GM23338 (cell line): ENCODE measurements around the gene ANTKMT. TPM values are rescaled to one million over a fixed set of nuclear protein-coding genes. Genes with fewer than 3 reads are reported as not detected.

ENCODE experiments used
- ATAC-seq: fragments of 200-7000 bp; cut with Tn5 transposase; 3 replicates; pipeline ENCODE4 v1.9.1; 2020
- DNase-seq: peaks from one replicate; pipeline ENCODE4 v3.0.0-alpha.2; 2015; ENCODE audit warnings: low spot score
- H2AFZ ChIP-seq: fragments of 200-600 bp; sonication (generic); 2 replicates; pipeline ENCODE4 v1.8.0; 2016; ENCODE audit warnings: antibody characterized with exemption, mild to moderate bottlenecking, moderate library complexity
- H3F3A ChIP-seq: fragments of 200-600 bp; sonication (generic); replicated peaks from 2 replicates; pipeline ENCODE4 v1.8.0; 2017; ENCODE audit warnings: antibody characterized with exemption, mixed run types, low read depth
- H3K27ac ChIP-seq: fragments of 200-600 bp; sonication (generic); 2 replicates; pipeline ENCODE4 v1.6.1; 2016; ENCODE audit warnings: low read depth
- H3K27me3 ChIP-seq: fragments of 200-600 bp; sonication (generic); 2 replicates; pipeline ENCODE4 v1.8.0; 2016; ENCODE audit warnings: mild to moderate bottlenecking, mixed run types, moderate library complexity; ENCODE audit not compliant: insufficient read depth
- H3K36me3 ChIP-seq: fragments of 200-600 bp; sonication (generic); 2 replicates; pipeline ENCODE4 v1.8.0; 2016; ENCODE audit warnings: mild to moderate bottlenecking; ENCODE audit not compliant: insufficient read depth
- H3K4me1 ChIP-seq: fragments of 200-600 bp; sonication (generic); 2 replicates; pipeline ENCODE4 v1.8.0; 2016; ENCODE audit warnings: mild to moderate bottlenecking, moderate library complexity; ENCODE audit not compliant: insufficient read depth
- H3K4me2 ChIP-seq: fragments of 200-600 bp; sonication (generic); 2 replicates; pipeline ENCODE4 v1.7.1; 2017; ENCODE audit warnings: mixed run types
- H3K4me3 ChIP-seq: fragments of 200-600 bp; sonication (generic); 2 replicates; pipeline ENCODE4 v1.6.1; 2016; ENCODE audit warnings: mixed run types
- H3K79me2 ChIP-seq: fragments of 200-600 bp; sonication (generic); replicated peaks from 2 replicates; pipeline ENCODE4 v1.8.0; 2017; ENCODE audit warnings: mild to moderate bottlenecking; ENCODE audit not compliant: insufficient read depth
- H3K9me2 ChIP-seq: fragments of 200-600 bp; sonication (generic); 2 replicates; pipeline ENCODE4 v1.8.0; 2017; ENCODE audit not compliant: insufficient read depth
- H4K20me1 ChIP-seq: fragments of 200-600 bp; sonication (generic); replicated peaks from 2 replicates; pipeline ENCODE4 v1.8.0; 2017; ENCODE audit warnings: mild to moderate bottlenecking; ENCODE audit not compliant: insufficient read depth
- H3K27ac Mint-ChIP-seq: 2 replicates; pipeline ENCODE4 v1.8.0; 2020; ENCODE audit warnings: inconsistent platforms, mild to moderate bottlenecking, moderate library complexity, mixed read lengths
- H3K27me3 Mint-ChIP-seq: 3 replicates; pipeline ENCODE4 v1.8.0; 2022; ENCODE audit warnings: low read depth, mild to moderate bottlenecking, moderate library complexity, mixed read lengths, inconsistent platforms; ENCODE audit not compliant: insufficient read depth, poor library complexity
- H3K36me3 Mint-ChIP-seq: 3 replicates; pipeline ENCODE4 v1.8.0; 2021; ENCODE audit warnings: low read depth, mild to moderate bottlenecking, inconsistent platforms, moderate library complexity, mixed read lengths
- H3K4me1 Mint-ChIP-seq: 3 replicates; pipeline ENCODE4 v1.8.0; 2020; ENCODE audit warnings: mild to moderate bottlenecking, inconsistent platforms, mixed read lengths
- H3K4me3 Mint-ChIP-seq: 3 replicates; pipeline ENCODE4 v1.8.0; 2021; ENCODE audit warnings: moderate library complexity, mild to moderate bottlenecking, inconsistent platforms, mixed read lengths
- H3K9me3 Mint-ChIP-seq: 3 replicates; pipeline ENCODE4 v1.8.0; 2020; ENCODE audit warnings: moderate library complexity, mild to moderate bottlenecking, inconsistent platforms, mixed read lengths
- CREB1 ChIP-seq: fragments of 250-450 bp; sonication (Bioruptor Pico); IDR thresholded peaks from 2 replicates; pipeline ENCODE4 v1.5.0; 2020; ENCODE audit warnings: low read depth, mild to moderate bottlenecking, moderate library complexity
- CTCF ChIP-seq, 2 experiments: fragments of 200-600 bp in 1 of 2; sonication (generic) in 1 of 2; conservative IDR thresholded peaks; 2 replicates each; pipeline versions ENCODE4 v1.5.1 to v1.6.1; 2016 to 2017; ENCODE audit warnings: antibody characterized with exemption in 2 of 2, low read depth in 2 of 2, mild to moderate bottlenecking in 2 of 2, moderate library complexity in 1 of 2
- ETS1 ChIP-seq: IDR thresholded peaks from 2 replicates; pipeline ENCODE4 v1.6.1; 2016; ENCODE audit warnings: antibody characterized with exemption
- EZH2 ChIP-seq: fragments of 200-600 bp; sonication (generic); IDR thresholded peaks from one replicate; pipeline ENCODE4 v1.8.0; 2017; ENCODE audit warnings: antibody characterized with exemption, mild to moderate bottlenecking, low read depth; ENCODE audit not compliant: unreplicated experiment
- EZH2phosphoT487 ChIP-seq: fragments of 200-600 bp; sonication (generic); IDR thresholded peaks from one replicate; pipeline ENCODE4 v1.8.1; 2018; ENCODE audit warnings: antibody characterized with exemption; ENCODE audit not compliant: unreplicated experiment
- JUNB ChIP-seq: IDR thresholded peaks from one replicate; pipeline ENCODE4 v1.6.1; 2016; ENCODE audit warnings: antibody characterized with exemption; ENCODE audit not compliant: unreplicated experiment
- NANOG ChIP-seq: IDR thresholded peaks from 2 replicates; pipeline ENCODE4 v1.6.1; 2016; ENCODE audit warnings: antibody characterized with exemption, borderline replicate concordance
- POLR2AphosphoS5 ChIP-seq: IDR thresholded peaks from 2 replicates; pipeline ENCODE4 v1.6.1; 2016; ENCODE audit warnings: antibody characterized with exemption, low read depth
- REST ChIP-seq: IDR thresholded peaks from one replicate; pipeline ENCODE4 v1.6.1; 2018; ENCODE audit warnings: antibody characterized with exemption; ENCODE audit not compliant: unreplicated experiment
- STAT1 ChIP-seq: IDR thresholded peaks from one replicate; pipeline ENCODE4 v1.6.1; 2016; ENCODE audit warnings: antibody characterized with exemption; ENCODE audit not compliant: unreplicated experiment
- ZNF114 ChIP-seq: fragments of 250-450 bp; sonication (Bioruptor Pico); IDR thresholded peaks from 2 replicates; pipeline ENCODE4 v1.5.0; 2020; ENCODE audit warnings: mild to moderate bottlenecking, moderate library complexity
- ZNF331 ChIP-seq: fragments of 250-450 bp; sonication (Bioruptor Pico); IDR thresholded peaks from 2 replicates; pipeline ENCODE4 v1.5.0; 2020; ENCODE audit warnings: low read depth, mild to moderate bottlenecking, moderate library complexity
- ZNF462 ChIP-seq: fragments of 250-450 bp; sonication (Bioruptor Pico); IDR thresholded peaks from 2 replicates; pipeline ENCODE4 v1.5.0; 2020; ENCODE audit warnings: mild to moderate bottlenecking, moderate library complexity
- polyA plus RNA-seq: library from polyadenylated mRNA; unstranded; fragments of >200 nt; fragmentation: Nextera tagmentation; extraction: Ambion mirVana; gene quantifications from 2 replicates; pipeline ENCODE4 v1.2.1, GENCODE V29; 2016
- total RNA-seq: library from RNA; depleted of rRNA; stranded (reverse); fragments of >200 nt; shearing (Covaris generic); gene quantifications from 2 replicates; pipeline ENCODE4 v1.2.3, GENCODE V29; 2014

ANTKMT gene
- total and polyA plus RNA-seq, 2 experiments from 2014 or later, result 23.8 to 37.2 TPM

- Histone ChIP-seq H3K79me2 (no peaks in the 10 kb centered on the region), H3F3A (peaks cover 12% of the 10 kb centered on the region), H3K27me3 (peaks cover 19% of the 10 kb centered on the region; the same call in 1 of the 2 replicates), H3K27ac (no peak overlapping the region), H3K4me3 (no peak overlapping the region), H3K4me2 (no peak overlapping the region), H3K36me3 (no peaks in the 10 kb centered on the region), H3K9me2 (no peaks in the 10 kb centered on the region), H2AFZ (no peak overlapping the region), H3K4me1 (peaks cover 8% of the 10 kb centered on the region; the same call in 1 of the 2 replicates), H4K20me1 (no peaks in the 10 kb centered on the region)
- Mint-ChIP-seq H3K9me3 (no peaks in the 10 kb centered on the region), H3K36me3 (no peaks in the 10 kb centered on the region), H3K4me1 (peaks cover 9% of the 10 kb centered on the region; the same call in 2 of the 3 replicates), H3K27me3 (peaks cover 25% of the 10 kb centered on the region), H3K27ac (no peak overlapping the region), H3K4me3 (no peak overlapping the region)
- ATAC-seq (no peak), DNase-seq (no peak)
- no peak for TF ChIP-seq JUNB
- no peak for TF ChIP-seq STAT1
- TF ChIP-seq REST, result no peak
- no peak for TF ChIP-seq POLR2AphosphoS5
- TF ChIP-seq ZNF331 (CRISPR knock-in tag), result no peak
- TF ChIP-seq EZH2, result no peak
- no peak for TF ChIP-seq CREB1 (CRISPR knock-in tag)
- no peak for TF ChIP-seq ZNF462 (CRISPR knock-in tag)
- no peak for TF ChIP-seq NANOG
- no peak for TF ChIP-seq CTCF (conservative IDR thresholded peaks at IDR 0.05; ENCODE audit: low read depth in 2 of 2)
- no peak for TF ChIP-seq EZH2phosphoT487
- TF ChIP-seq ZNF114 (CRISPR knock-in tag), result no peak
- no peak for TF ChIP-seq ETS1
Measured at GRCh38 chr16:722835-723633, 2.1 kb downstream of the ANTKMT start.
